ENCODE results near the gene GRWD1.

GRWD1 gene

GRCh38 chr19:48497728-48498594 is 52.2 kb downstream of the GRWD1 start:
- no peak for DNase-seq (ENCODE audit: low read depth in 2 of 2)

- DNase-seq (ENCODE audit: low read depth in 2 of 2) = no peak
These were observed 53.0 kb downstream of the GRWD1 start for GRCh38 chr19:48498595-48499311.

- DNase-seq (ENCODE audit: low read depth in 2 of 2) = no peak
These were observed 53.7 kb downstream of the GRWD1 start for GRCh38 chr19:48499316-48500090.

- no peak for DNase-seq (ENCODE audit: low read depth in 2 of 2)
These were observed 55.2 kb downstream of the GRWD1 start for GRCh38 chr19:48500830-48501493.

DNA sequence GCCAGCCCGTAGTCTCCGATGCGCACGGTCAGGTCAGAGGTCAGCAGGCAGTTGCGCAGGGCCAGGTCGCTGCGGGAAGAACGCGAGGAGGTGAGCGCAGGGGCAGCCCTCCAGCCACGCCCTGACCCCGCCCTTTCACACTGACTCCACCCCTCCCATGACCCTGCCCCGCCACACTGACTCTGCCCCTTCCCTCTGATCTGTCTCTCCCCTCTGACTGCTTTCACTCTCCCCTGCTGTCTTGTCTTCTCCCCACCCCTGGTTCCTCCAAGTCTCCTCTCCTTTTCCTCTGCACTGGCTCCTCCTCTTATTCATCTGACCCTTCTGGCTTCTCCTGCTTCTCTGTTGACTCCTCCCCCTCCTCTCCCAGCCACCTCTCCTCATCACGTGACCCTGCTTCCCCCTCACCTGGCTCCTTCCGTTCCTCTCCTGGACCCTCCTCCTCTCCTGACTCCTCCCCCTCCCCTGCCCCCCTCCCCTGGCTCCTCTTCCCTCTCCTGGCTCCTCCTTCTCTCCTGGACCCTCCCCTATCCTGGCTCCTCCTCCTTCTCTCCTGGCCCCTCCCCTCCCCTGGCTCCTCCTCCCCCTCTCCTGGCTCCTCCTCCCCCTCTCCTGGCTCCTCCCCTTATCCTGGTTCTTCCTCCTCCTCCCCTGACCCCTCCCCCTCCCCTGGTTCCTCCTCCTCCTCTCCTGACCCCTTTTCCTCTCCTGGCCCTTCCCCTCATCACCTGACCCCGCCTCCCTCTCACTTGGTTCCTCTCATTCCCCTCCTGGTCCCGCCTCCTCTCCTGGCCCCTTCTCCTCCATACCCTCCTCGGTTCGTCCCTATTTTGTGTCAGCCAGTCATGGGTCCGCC is 55.9 kb downstream of the GRWD1 start:
- peak in 1 of 2 donors; percentile 63 for DNase-seq (ENCODE audit: low read depth in 2 of 2)

- peak in 1 of 2 donors; percentile 52 for DNase-seq (ENCODE audit: low read depth in 2 of 2)
These were observed 56.7 kb downstream of the GRWD1 start for GRCh38 chr19:48502350-48503018.

DNA sequence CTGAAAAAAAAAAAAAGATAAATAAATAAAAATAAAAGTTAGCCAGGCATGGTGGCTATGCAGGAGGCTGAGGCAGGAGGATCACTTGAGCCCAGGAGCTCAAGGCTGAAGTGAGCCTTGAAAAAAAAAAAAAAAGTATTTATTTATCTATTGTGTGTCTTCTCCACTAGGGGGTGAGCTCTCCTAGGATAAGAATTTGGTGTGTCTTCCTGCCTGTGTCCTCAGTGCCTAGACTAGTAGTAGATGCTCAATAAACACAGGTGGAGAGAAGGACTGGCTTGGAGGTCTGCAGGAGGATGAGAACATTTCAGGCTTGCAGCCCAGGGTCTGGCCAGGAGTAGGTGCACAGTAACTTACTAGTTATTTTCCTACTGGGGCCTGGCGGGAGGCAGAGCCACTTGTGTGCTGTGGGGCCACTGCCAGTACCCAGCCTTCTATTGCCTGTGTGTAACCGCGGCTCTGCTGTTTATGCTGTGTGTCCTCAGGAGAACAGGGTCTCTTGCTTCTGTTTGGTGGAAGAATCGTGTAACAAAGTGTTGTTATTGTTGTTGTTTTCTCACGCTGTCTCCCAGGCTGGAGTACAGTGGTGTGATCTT is 60.5 kb downstream of the GRWD1 start:
- no peak for DNase-seq (ENCODE audit: low read depth in 2 of 2)

Data from stimulated activated CD4-positive, alpha-beta T cell treated with anti-CD3 and anti-CD28 coated beads, Interleukin-1b, Interleukin-23, amount 100 ng/mL, for 4 hours (primary cell).